A172 (cell line): ENCODE results near the gene STIM1. TPM values are rescaled to one million over a fixed set of nuclear protein-coding genes. Genes with fewer than 3 reads are reported as not detected.
A peak's percentile ranks its signal among the peaks of the same experiment; 100 is the strongest.
"Not testable (repeated sequence)": the region's sequence is repeated elsewhere in the genome, so short reads cannot be mapped to it uniquely, and the experiment has no call there.

Experiments used
- DNase-seq: peaks from one replicate; pipeline ENCODE4 v3.0.0-alpha.2; 2015; ENCODE audit warnings: low spot score
- total RNA-seq: library from RNA; depleted of rRNA; stranded (reverse); fragments of >200 nt; shearing (Covaris generic); gene quantifications from 2 replicates; pipeline ENCODE4 v1.2.3, GENCODE V29; 2014

STIM1 gene
- total RNA-seq, 1 experiment from 2014 or later = 23.6 TPM

- DNase-seq = no peak
Measured at GRCh38 chr11:3982431-3982830, 127.0 kb downstream of the STIM1 start.

- DNase-seq = no peak
Measured at GRCh38 chr11:3983101-3983500, 127.6 kb downstream of the STIM1 start.

GRCh38 chr11:3984896-3985295 lies 129.4 kb downstream of the STIM1 start:
- no peak for DNase-seq

GRCh38 chr11:3985631-3986030 lies 130.2 kb downstream of the STIM1 start:
- no peak for DNase-seq

GRCh38 chr11:3986301-3986700 lies 130.8 kb downstream of the STIM1 start:
- no peak for DNase-seq

GRCh38 chr11:3989276-3989920 lies 133.9 kb downstream of the STIM1 start:
- DNase-seq = no peak

GRCh38 chr11:3989921-3990290 lies 134.4 kb downstream of the STIM1 start:
- no peak for DNase-seq

GRCh38 chr11:3990406-3990805 lies 134.9 kb downstream of the STIM1 start:
- DNase-seq = no peak

- DNase-seq = no peak
Measured at GRCh38 chr11:3992964-3993363, 137.5 kb downstream of the STIM1 start.

GRCh38 chr11:3994030-3994640 lies 138.7 kb downstream of the STIM1 start:
- peak; percentile 44 for DNase-seq

GRCh38 chr11:3995307-3995706 lies 139.8 kb downstream of the STIM1 start:
- DNase-seq = no peak

GRCh38 chr11:3995949-3996554 lies 140.6 kb downstream of the STIM1 start:
- DNase-seq = peak; percentile 58

GRCh38 chr11:3996651-3997050 lies 141.2 kb downstream of the STIM1 start:
- DNase-seq = no peak

GRCh38 chr11:4004753-4005152 lies 149.3 kb downstream of the STIM1 start:
- DNase-seq = not testable (repeated sequence)

- no peak for DNase-seq
Measured at GRCh38 chr11:4006946-4007680, 151.6 kb downstream of the STIM1 start.

GRCh38 chr11:4008116-4008515 lies 152.7 kb downstream of the STIM1 start:
- DNase-seq = no peak

GRCh38 chr11:4016602-4017001 lies 161.1 kb downstream of the STIM1 start:
- DNase-seq = not testable (repeated sequence)

- DNase-seq = no peak
Measured at GRCh38 chr11:4017129-4017528, 161.7 kb downstream of the STIM1 start.

- DNase-seq = no peak
Measured at GRCh38 chr11:4018641-4019040, 163.2 kb downstream of the STIM1 start.

- no peak for DNase-seq
Measured at GRCh38 chr11:4019891-4020290, 164.4 kb downstream of the STIM1 start.

GRCh38 chr11:4022669-4023068 lies 167.2 kb downstream of the STIM1 start:
- no peak for DNase-seq

- peak; percentile 14 for DNase-seq
Measured at GRCh38 chr11:4025248-4025966, 169.9 kb downstream of the STIM1 start.
